KG1 (cell line): ENCODE results near the gene CSRP2.

Experiments used
- DNase-seq: peaks from one replicate; lab custom pipeline; 2025; lab: John Stamatoyannopoulos, UW

Gene CSRP2

DNA sequence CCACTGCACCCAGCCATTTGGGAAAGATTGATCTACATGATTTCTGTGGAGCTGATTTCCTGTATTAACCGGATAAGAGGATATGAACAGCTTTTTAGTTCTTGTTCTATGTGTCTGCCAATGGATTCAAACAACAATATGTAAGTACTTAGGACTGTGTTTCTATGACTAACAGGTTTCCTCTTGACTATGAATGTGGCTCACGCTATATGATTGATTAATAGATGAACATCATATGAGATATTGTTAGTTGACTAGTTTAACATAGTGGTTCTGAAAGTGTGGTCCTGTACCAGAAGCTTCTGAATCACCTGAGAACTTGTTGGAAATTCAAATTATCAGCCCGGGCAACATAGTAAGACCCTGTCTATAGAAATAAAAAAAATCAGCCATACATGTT, 12.8 kb upstream of the CSRP2 start:
- no peak for DNase-seq

- no peak for DNase-seq
Observed at GRCh38 chr12:76890151-76891143, 11.6 kb upstream of the CSRP2 start.

- no peak for DNase-seq
Observed at GRCh38 chr12:76888775-76889174, 10.0 kb upstream of the CSRP2 start.

DNA sequence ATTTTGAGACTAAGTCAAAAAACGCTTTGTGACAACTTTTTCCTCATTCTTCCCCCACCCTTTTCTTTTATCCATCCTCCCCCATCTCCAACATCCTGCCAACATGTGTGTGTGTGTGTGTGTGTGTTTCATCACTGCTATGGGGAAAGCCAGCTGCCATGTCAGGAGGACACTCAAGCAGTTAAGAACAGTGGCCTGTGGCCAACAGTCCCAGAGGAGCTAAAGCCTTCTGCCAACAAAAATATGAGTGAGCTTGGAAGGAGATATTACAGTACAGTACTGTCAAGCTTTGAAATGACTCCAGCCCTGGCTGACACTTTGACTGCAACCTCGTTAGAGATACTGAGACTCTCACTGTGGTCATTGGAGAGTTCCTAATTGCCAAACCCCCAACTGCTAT, 5.0 kb upstream of the CSRP2 start:
- no peak for DNase-seq

DNA sequence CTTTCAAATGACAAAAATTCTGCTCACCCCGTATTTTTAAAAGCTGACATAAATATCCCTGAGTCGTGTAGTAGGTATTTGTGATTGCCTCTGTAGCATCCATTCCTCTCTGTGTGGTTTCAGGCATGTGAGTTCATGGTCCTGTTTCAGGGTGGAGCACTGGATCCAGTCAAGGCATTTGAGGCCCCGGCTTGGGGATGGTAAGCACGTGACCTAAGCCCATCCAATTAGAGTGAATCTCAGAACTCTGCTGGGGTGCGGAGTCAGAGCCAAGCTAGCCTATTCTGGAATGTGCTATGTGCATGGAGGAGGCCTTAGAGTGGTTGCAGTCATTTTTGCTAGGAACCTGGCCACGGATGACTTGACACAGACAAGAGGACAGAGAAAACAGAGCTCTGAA, 4.3 kb upstream of the CSRP2 start:
- DNase-seq, result no peak

DNA sequence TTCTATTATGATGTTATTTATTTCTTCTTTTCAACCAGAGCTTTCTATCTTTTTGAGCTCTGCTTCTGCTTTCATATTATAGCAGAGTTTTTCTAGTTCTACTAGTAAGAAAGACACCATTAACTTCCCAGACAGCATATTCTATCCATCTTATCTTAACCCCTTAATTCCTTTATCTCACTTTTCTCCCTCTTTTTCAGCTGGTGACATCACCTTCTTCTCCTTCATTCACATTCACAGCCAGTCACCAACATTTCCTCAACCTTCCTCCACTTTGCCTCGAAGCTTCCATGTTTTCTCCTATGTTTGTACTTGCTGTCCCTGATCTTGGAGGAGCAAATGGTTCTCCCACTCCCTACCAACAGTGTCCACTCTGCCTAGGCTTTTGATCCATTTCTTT, 3.5 kb upstream of the CSRP2 start:
- DNase-seq, result no peak

DNA sequence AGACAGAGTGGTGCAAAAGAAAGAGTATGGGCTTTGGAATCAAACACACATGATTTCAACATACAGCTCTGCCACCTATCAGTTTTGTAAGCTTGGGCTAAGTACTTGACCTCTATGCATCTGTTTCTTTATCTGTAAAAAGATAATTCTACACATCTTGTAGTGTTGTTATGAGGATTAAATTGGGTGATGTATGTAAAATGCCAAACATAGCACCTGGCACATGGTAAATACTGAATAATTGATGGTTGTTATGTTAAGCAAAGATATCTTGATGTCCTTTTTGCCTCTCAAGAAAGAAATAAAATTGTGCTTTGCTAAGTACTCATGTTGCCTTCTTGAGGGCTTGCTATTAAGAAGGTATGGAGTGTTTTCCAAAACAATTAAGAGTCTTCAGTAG, 2.3 kb upstream of the CSRP2 start:
- no peak for DNase-seq

DNA sequence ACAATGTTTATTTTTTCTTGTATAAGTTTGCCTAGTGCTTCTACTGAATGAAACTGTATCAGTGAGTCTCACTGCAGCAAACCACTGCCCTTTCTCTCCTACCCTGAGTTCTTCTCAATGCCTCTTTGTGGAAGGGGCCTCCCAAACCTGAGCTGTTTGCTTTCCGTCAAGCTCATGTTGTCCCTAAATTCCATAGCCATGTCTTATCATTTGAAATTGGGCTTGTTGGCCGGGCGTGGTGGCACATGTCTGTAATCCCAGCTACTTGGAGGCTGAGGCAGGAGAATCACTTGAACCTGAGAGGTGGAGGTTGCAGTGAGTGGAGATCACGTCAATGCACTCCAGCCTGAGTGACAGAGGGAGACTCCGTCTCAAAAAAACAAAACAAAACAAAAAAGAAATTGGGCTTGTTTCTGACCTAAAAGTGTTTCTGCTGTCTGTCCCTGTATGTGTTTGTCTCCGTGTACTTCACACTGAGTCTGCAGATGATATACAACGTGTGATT, 1.8 kb upstream of the CSRP2 start:
- DNase-seq, result no peak

DNA sequence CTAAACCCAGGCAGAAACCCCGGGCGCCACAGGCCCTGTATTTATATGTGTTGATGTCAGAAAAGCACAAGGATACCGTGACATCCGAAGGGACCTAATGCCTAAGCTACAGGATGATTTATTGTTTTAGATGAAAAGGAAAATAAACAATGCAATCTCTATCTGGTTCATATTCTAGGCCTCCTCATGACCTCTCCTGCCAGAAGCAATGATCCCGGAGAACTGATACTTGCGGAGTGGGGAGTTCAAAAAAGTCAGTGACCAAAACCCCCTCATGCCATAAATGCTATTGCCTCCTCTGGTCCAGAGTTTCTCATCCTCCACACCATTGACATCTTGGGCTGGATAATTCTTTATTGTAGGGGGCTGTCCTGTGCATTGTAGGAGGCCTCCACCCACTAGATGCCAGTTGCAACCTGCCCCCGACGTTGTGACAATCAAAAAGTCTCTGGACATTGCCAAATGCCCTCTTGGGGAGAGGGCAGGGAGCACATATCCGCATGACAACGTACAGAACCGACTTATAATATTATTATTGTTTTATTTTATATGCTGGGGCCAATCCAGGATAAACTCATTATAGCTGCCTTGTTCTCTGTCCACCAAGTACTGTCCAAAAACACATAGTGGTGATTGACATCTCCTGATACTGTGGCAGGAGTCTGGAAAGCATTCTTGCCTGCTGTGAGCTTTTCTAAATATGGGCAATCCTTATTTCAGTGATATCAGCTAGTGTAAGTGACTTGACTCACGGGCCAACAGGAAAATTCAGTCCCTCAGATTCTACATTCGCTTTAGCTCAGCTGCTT, 1.1 kb upstream of the CSRP2 start:
- DNase-seq, result no peak

DNA sequence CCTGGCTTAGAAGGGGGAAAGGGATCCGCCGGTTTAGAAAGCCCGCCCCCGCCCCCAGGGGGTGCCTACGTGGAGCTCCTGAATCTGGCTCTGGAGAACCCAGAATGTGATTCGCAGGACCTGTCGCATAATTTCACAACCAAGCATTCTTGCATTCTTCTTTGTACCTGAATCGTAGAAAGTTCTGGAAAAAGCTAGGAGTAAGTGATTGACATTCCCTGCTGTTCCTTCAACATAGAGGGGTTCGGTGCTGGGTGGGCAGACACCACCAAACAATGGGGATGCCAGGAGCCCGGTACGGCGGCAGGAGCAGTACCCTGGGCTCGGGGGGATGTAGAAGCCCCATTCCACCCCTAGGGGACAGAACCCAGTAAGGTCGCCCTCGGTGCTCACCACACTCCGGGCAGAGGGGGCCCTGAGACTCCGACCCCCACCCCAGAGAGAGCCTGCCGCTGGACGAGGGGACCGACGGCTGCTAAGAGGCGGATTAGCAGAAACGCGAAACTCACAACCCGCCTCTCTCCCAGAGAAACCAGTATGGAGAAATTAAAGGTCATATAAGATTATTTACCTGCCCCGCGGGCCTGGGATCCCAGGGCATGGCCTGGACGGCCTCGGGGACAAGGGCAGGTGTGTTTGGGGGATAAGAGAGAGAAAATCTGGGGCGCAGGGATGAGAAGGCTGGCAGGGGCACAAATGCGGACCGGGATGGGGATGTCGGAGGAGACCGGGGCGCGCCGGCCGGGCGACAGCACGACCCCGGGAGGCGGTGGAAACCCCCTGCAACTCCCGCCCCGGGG, 520 bp downstream of the CSRP2 start:
- no peak for DNase-seq

- no peak for DNase-seq
Observed at GRCh38 chr12:76876696-76877229, 2.1 kb downstream of the CSRP2 start.

GRCh38 chr12:76874491-76875190, 4.2 kb downstream of the CSRP2 start:
- DNase-seq, result no peak

DNA sequence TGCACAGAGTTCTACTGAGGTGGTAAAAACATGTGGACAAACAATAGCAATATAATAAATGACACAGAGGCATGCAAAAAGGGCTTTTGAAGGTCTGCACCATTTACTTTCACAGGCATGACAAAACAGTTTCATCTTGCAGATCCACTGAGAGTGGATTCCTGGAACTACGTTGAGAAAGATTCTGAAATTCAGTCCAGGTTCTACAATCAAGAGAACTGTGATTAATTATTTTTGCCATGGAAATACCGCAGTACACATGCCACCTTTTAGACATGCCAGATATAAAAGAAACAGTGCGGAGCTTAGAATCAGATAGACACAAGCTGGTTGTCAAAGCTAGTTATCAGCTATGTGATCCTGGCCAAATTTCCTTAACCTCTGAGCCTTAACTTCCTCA, 4.8 kb downstream of the CSRP2 start:
- no peak for DNase-seq

GRCh38 chr12:76872415-76872814, 6.4 kb downstream of the CSRP2 start:
- no peak for DNase-seq

GRCh38 chr12:76871742-76872141, 7.1 kb downstream of the CSRP2 start:
- DNase-seq, result no peak

- DNase-seq, result no peak
Observed at GRCh38 chr12:76871082-76871481, 7.7 kb downstream of the CSRP2 start.

DNA sequence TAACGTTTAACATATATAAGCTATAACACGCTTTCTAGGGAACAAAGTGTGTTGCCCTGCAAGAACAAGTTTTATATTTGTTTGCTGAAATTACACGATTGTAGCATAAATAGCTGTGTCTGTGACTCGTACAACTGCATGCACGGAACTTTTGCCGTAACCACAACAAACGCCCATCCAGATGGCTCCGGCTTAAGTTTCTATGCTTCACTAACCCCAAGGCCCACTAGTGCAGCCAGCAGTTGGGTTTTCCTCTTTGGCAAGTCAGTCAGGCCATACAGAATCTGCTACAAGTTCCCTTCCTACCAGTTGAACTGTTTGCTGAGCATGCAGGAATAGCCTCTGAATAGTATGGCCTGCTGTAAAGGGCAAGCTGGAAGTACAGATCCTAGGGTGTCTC, 12.1 kb downstream of the CSRP2 start:
- DNase-seq, result no peak

DNA sequence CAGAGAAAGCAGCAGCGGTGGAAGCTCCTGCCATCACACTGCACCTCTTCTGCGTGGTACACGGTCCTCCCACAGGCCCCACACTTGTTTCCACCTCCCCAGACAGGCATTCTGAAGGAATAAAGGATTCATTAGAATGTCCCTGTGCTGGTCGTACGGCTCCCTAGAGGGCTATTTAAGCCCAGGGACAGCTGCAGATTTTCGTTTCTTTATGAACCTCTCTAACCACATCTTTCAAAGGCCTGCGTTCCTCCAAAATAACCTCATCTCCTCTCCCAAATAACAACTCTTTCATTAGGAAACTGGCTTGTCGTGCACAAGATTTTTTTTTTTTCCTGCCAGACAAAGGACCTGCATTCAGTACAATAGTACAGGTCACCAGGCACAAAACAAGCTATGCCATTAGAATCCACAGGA, 12.7 kb downstream of the CSRP2 start:
- no peak for DNase-seq

- no peak for DNase-seq
Observed at GRCh38 chr12:76864791-76865400, 13.9 kb downstream of the CSRP2 start.

- no peak for DNase-seq
Observed at GRCh38 chr12:76863837-76864236, 15.0 kb downstream of the CSRP2 start.
